Measurements from ENCODE around the gene RILPL2.
"Not testable (repeated sequence)": the region's sequence is repeated elsewhere in the genome, so short reads cannot be mapped to it uniquely, and the experiment has no call there.

The RILPL2 gene

GRCh38 chr12:123449856-123450255 lies 13.4 kb upstream of the RILPL2 start:
- DNase-seq (ENCODE audit: low read depth): no peak

- no peak for DNase-seq (ENCODE audit: low read depth)
These were observed 12.8 kb upstream of the RILPL2 start for GRCh38 chr12:123449249-123449733.

- no peak for DNase-seq (ENCODE audit: low read depth)
These were observed 9.8 kb upstream of the RILPL2 start for GRCh38 chr12:123446333-123446713.

- DNase-seq (ENCODE audit: low read depth): no peak
These were observed 9.2 kb upstream of the RILPL2 start for GRCh38 chr12:123445388-123446332.

GRCh38 chr12:123444092-123445026 lies 7.9 kb upstream of the RILPL2 start:
- no peak for DNase-seq (ENCODE audit: low read depth)

- DNase-seq (ENCODE audit: low read depth): no peak
These were observed 6.3 kb upstream of the RILPL2 start for GRCh38 chr12:123442774-123443173.

GRCh38 chr12:123441523-123442164 lies 5.2 kb upstream of the RILPL2 start:
- DNase-seq (ENCODE audit: low read depth): no peak

GRCh38 chr12:123435636-123436016 lies 858 bp downstream of the RILPL2 start:
- no peak for DNase-seq (ENCODE audit: low read depth)

- no peak for DNase-seq (ENCODE audit: low read depth)
These were observed 2.9 kb downstream of the RILPL2 start for GRCh38 chr12:123433615-123434014.

- DNase-seq (ENCODE audit: low read depth): not testable (repeated sequence)
These were observed 4.3 kb downstream of the RILPL2 start for GRCh38 chr12:123431951-123432817.

- DNase-seq (ENCODE audit: low read depth): not testable (repeated sequence)
These were observed 7.4 kb downstream of the RILPL2 start for GRCh38 chr12:123429101-123429500.

- no peak for DNase-seq (ENCODE audit: low read depth)
These were observed 7.9 kb downstream of the RILPL2 start for GRCh38 chr12:123428591-123428990.

GRCh38 chr12:123427036-123427769 lies 9.3 kb downstream of the RILPL2 start:
- no peak for DNase-seq (ENCODE audit: low read depth)

- no peak for DNase-seq (ENCODE audit: low read depth)
These were observed 15.2 kb downstream of the RILPL2 start for GRCh38 chr12:123421314-123421713.

- DNase-seq (ENCODE audit: low read depth): no peak
These were observed 26.5 kb downstream of the RILPL2 start for GRCh38 chr12:123410041-123410412.

- DNase-seq (ENCODE audit: low read depth): not testable (repeated sequence)
These were observed 27.0 kb downstream of the RILPL2 start for GRCh38 chr12:123409284-123410040.

- DNase-seq (ENCODE audit: low read depth): not testable (repeated sequence)
These were observed 27.9 kb downstream of the RILPL2 start for GRCh38 chr12:123408619-123409018.

- DNase-seq (ENCODE audit: low read depth): not testable (repeated sequence)
These were observed 28.6 kb downstream of the RILPL2 start for GRCh38 chr12:123407934-123408333.

GRCh38 chr12:123407269-123407668 lies 29.2 kb downstream of the RILPL2 start:
- not testable (repeated sequence) for DNase-seq (ENCODE audit: low read depth)

GRCh38 chr12:123404581-123404980 lies 31.9 kb downstream of the RILPL2 start:
- DNase-seq (ENCODE audit: low read depth): no peak

All from stimulated activated CD8-positive, alpha-beta memory T cell treated with anti-CD3 and anti-CD28 coated beads, Interleukin-4, amount 100 ng/mL, for 24 hours (primary cell).